ENCODE data around the gene AKAP11. TPM values are rescaled to one million over a fixed set of nuclear protein-coding genes. Genes with fewer than 3 reads are reported as not detected.

AKAP11 gene
- total and polyA plus RNA-seq, 2 experiments from 2014 or later, result 4.3 to 21.6 TPM

GRCh38 chr13:42239161-42239560 is 32.8 kb upstream of the AKAP11 start (continued):
- TF ChIP-seq, protein P1, sequence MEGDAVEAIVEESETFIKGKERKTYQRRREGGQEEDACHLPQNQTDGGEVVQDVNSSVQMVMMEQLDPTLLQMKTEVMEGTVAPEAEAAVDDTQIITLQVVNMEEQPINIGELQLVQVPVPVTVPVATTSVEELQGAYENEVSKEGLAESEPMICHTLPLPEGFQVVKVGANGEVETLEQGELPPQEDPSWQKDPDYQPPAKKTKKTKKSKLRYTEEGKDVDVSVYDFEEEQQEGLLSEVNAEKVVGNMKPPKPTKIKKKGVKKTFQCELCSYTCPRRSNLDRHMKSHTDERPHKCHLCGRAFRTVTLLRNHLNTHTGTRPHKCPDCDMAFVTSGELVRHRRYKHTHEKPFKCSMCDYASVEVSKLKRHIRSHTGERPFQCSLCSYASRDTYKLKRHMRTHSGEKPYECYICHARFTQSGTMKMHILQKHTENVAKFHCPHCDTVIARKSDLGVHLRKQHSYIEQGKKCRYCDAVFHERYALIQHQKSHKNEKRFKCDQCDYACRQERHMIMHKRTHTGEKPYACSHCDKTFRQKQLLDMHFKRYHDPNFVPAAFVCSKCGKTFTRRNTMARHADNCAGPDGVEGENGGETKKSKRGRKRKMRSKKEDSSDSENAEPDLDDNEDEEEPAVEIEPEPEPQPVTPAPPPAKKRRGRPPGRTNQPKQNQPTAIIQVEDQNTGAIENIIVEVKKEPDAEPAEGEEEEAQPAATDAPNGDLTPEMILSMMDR (conservative IDR thresholded peaks at IDR 0.05; ENCODE audit: low read depth in 2 of 2), result no peak
- TF ChIP-seq ZNF331 (CRISPR knock-in tag; IDR thresholded peaks at IDR 0.05; ENCODE audit: low read depth), result no peak

DNA sequence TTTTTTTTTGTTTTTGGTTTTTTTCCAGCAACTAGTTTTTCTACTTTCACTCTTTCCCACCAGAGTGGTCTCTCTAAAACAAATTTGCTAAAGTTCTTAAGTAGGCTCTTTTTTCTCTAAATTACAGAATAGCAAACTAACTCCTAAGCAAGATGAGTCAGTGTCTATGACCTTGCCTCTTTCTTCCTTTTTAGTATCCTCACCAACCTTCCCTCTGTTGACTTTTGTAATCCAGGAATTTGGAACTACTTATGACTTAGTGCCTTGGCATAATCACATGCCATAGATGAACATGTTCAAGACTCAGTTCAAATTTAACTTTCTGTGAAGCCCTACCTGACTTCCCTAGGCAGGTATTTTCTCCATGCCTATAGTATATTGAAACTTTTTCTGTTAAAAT is 32.3 kb upstream of the AKAP11 start:
- no peak overlapping the region for H3K27ac Mint-ChIP-seq
- no peaks in the 10 kb centered on the region for H3K27me3 Mint-ChIP-seq (ENCODE audit: insufficient read depth, low read depth, poor library complexity)
- H3K4me3 Mint-ChIP-seq, result no peak overlapping the region
- H3K4me1 Mint-ChIP-seq, result no peaks in the 10 kb centered on the region; the same call in 2 of the 3 replicates
- H4K20me1 ChIP-seq (replicated peaks; ENCODE audit: insufficient read depth), result no peaks in the 10 kb centered on the region
- ATAC-seq (no peak), DNase-seq (ENCODE audit: low spot score) (no peak)
- no peaks in the 10 kb centered on the region for H3K36me3 Mint-ChIP-seq (ENCODE audit: low read depth)
- no peaks in the 10 kb centered on the region for H3K4me1 ChIP-seq (ENCODE audit: insufficient read depth)
- H3K27ac ChIP-seq (ENCODE audit: low read depth), result no peak overlapping the region
- no peaks in the 10 kb centered on the region for H3K9me3 Mint-ChIP-seq
- no peaks in the 10 kb centered on the region for H3K9me2 ChIP-seq (ENCODE audit: insufficient read depth)
- H3K79me2 ChIP-seq (replicated peaks; ENCODE audit: insufficient read depth), result no peaks in the 10 kb centered on the region
- no peaks in the 10 kb centered on the region for H3K27me3 ChIP-seq (ENCODE audit: insufficient read depth)
- H3F3A ChIP-seq (replicated peaks; ENCODE audit: low read depth), result no peaks in the 10 kb centered on the region
- H3K4me2 ChIP-seq, result no peak overlapping the region
- H3K36me3 ChIP-seq (ENCODE audit: insufficient read depth), result no peaks in the 10 kb centered on the region
- H2AFZ ChIP-seq, result no peak overlapping the region
- no peak overlapping the region for H3K4me3 ChIP-seq
- no peak for TF ChIP-seq JUNB (IDR thresholded peaks at IDR 0.05; ENCODE audit: unreplicated experiment)
- no peak for TF ChIP-seq CREB1 (CRISPR knock-in tag; IDR thresholded peaks at IDR 0.05; ENCODE audit: low read depth)
- no peak for TF ChIP-seq ETS1 (IDR thresholded peaks at IDR 0.05)
- no peak for TF ChIP-seq ZNF462 (CRISPR knock-in tag; IDR thresholded peaks at IDR 0.05)
- no peak for TF ChIP-seq ZNF114 (CRISPR knock-in tag; IDR thresholded peaks at IDR 0.05)
- TF ChIP-seq, protein P1 (conservative IDR thresholded peaks at IDR 0.05; ENCODE audit: low read depth in 2 of 2), result no peak
- TF ChIP-seq NANOG (IDR thresholded peaks at IDR 0.05; ENCODE audit: borderline replicate concordance), result no peak
- TF ChIP-seq, protein P2, sequence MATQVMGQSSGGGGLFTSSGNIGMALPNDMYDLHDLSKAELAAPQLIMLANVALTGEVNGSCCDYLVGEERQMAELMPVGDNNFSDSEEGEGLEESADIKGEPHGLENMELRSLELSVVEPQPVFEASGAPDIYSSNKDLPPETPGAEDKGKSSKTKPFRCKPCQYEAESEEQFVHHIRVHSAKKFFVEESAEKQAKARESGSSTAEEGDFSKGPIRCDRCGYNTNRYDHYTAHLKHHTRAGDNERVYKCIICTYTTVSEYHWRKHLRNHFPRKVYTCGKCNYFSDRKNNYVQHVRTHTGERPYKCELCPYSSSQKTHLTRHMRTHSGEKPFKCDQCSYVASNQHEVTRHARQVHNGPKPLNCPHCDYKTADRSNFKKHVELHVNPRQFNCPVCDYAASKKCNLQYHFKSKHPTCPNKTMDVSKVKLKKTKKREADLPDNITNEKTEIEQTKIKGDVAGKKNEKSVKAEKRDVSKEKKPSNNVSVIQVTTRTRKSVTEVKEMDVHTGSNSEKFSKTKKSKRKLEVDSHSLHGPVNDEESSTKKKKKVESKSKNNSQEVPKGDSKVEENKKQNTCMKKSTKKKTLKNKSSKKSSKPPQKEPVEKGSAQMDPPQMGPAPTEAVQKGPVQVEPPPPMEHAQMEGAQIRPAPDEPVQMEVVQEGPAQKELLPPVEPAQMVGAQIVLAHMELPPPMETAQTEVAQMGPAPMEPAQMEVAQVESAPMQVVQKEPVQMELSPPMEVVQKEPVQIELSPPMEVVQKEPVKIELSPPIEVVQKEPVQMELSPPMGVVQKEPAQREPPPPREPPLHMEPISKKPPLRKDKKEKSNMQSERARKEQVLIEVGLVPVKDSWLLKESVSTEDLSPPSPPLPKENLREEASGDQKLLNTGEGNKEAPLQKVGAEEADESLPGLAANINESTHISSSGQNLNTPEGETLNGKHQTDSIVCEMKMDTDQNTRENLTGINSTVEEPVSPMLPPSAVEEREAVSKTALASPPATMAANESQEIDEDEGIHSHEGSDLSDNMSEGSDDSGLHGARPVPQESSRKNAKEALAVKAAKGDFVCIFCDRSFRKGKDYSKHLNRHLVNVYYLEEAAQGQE (IDR thresholded peaks at IDR 0.05; ENCODE audit: unreplicated experiment), result no peak
- no peak for TF ChIP-seq ZNF331 (CRISPR knock-in tag; IDR thresholded peaks at IDR 0.05; ENCODE audit: low read depth)
- TF ChIP-seq POLR2AphosphoS5 (IDR thresholded peaks at IDR 0.05; ENCODE audit: low read depth), result no peak
